GM20000 (cell line): Measurements from ENCODE around the gene TNFRSF18.

Experiments
- DNase-seq: peaks from one replicate; pipeline ENCODE4 v3.0.0; 2012; ENCODE audit warnings: low spot score
- CTCF ChIP-seq: IDR thresholded peaks from 2 replicates; pipeline ENCODE4 v1.5.1; 2012; ENCODE audit warnings: mild to moderate bottlenecking, control low read depth; ENCODE audit errors: extremely low read depth, missing control alignments

The TNFRSF18 gene

GRCh38 chr1:1157426-1157913 is 48.9 kb downstream of the TNFRSF18 start:
- DNase-seq, result peak; percentile 96
- TF ChIP-seq CTCF, result no peak

GRCh38 chr1:1157033-1157365 is 49.4 kb downstream of the TNFRSF18 start:
- DNase-seq, result peak; percentile 58
- TF ChIP-seq CTCF, result no peak

- no peak for DNase-seq
- no peak for TF ChIP-seq CTCF
Measured at GRCh38 chr1:1156140-1157032, 50.0 kb downstream of the TNFRSF18 start.

GRCh38 chr1:1155258-1155657 is 51.1 kb downstream of the TNFRSF18 start:
- TF ChIP-seq CTCF, result no peak
- no peak for DNase-seq

- TF ChIP-seq CTCF, result no peak
- DNase-seq, result no peak
Measured at GRCh38 chr1:1153874-1154273, 52.5 kb downstream of the TNFRSF18 start.
